Neutrophil (primary cell): ENCODE results near the gene IFNLR1.

ENCODE experiments used
- H3K27ac ChIP-seq: fragments of 200-600 bp; sonication (generic); 2 replicates; pipeline ENCODE4 v1.5.1; 2016; ENCODE audit warnings: mild to moderate bottlenecking, moderate library complexity
- H3K27me3 ChIP-seq: fragments of 200-600 bp; sonication (generic); 2 replicates; pipeline ENCODE4 v1.6.0; 2016; ENCODE audit warnings: mild to moderate bottlenecking
- H3K36me3 ChIP-seq: fragments of 200-600 bp; sonication (generic); 2 replicates; pipeline ENCODE4 v1.5.1; 2017
- H3K4me1 ChIP-seq, 2 experiments: fragments of 200-600 bp in 1 of 2; sonication (generic) in 1 of 2; 1 replicate in 1 of 2; 2 replicates in 1 of 2; pipeline versions ENCODE4 v1.5.1 to v1.6.1; 2013 to 2016; ENCODE audit warnings: low read depth in 1 of 2, low read length in 1 of 2, mild to moderate bottlenecking in 1 of 2, moderate library complexity in 1 of 2; ENCODE audit not compliant: control insufficient read depth in 1 of 2, insufficient read depth in 1 of 2
- H3K4me3 ChIP-seq, 2 experiments: fragments of 200-600 bp in 1 of 2; sonication (generic) in 1 of 2; 1 replicate in 1 of 2; 2 replicates in 1 of 2; pipeline ENCODE4 v1.5.1; 2013 to 2016; ENCODE audit warnings: low read depth in 1 of 2, low read length in 1 of 2, mild to moderate bottlenecking in 1 of 2, moderate library complexity in 1 of 2
- H3K9me3 ChIP-seq: fragments of 200-600 bp; sonication (generic); 2 replicates; pipeline ENCODE4 v1.5.1; 2016
- CTCF ChIP-seq: fragments of 200-600 bp; sonication (generic); IDR thresholded peaks from 2 replicates; pipeline ENCODE4 v1.5.1; 2016; ENCODE audit warnings: antibody characterized with exemption

The IFNLR1 gene

GRCh38 chr1:24226749-24227148, 39.7 kb upstream of the IFNLR1 start:
- no peak overlapping the region for H3K27ac ChIP-seq
- no peaks in the 10 kb centered on the region for H3K9me3 ChIP-seq
- TF ChIP-seq CTCF, result no peak
- no peak overlapping the region for H3K4me3 ChIP-seq
- no peaks in the 10 kb centered on the region for H3K4me1 ChIP-seq
- H3K27me3 ChIP-seq, result no peaks in the 10 kb centered on the region
- no peaks in the 10 kb centered on the region for H3K36me3 ChIP-seq

- Histone ChIP-seq H3K27ac (no peak overlapping the region), H3K4me1 (no peaks in the 10 kb centered on the region), H3K9me3 (no peaks in the 10 kb centered on the region), H3K36me3 (no peaks in the 10 kb centered on the region), H3K4me3 (no peak overlapping the region), H3K27me3 (no peaks in the 10 kb centered on the region)
- no peak for TF ChIP-seq CTCF
These were observed 37.7 kb upstream of the IFNLR1 start for GRCh38 chr1:24224761-24225160.

- H3K4me1 ChIP-seq, result no peaks in the 10 kb centered on the region
- TF ChIP-seq CTCF, result no peak
These were observed 37.0 kb upstream of the IFNLR1 start for GRCh38 chr1:24224086-24224485.

GRCh38 chr1:24222793-24223192, 35.7 kb upstream of the IFNLR1 start:
- Histone ChIP-seq H3K9me3 (no peaks in the 10 kb centered on the region), H3K36me3 (no peaks in the 10 kb centered on the region), H3K4me1 (no peaks in the 10 kb centered on the region), H3K27me3 (peaks cover under 1% of the 10 kb centered on the region), H3K4me3 (no peak overlapping the region), H3K27ac (no peak overlapping the region)
- TF ChIP-seq CTCF, result no peak

More at GRCh38 chr1:24224086-24224485, 37.0 kb upstream of the IFNLR1 start:
- Histone ChIP-seq H3K27me3 (no peaks in the 10 kb centered on the region), H3K4me3 (no peak overlapping the region), H3K9me3 (no peaks in the 10 kb centered on the region), H3K27ac (no peak overlapping the region), H3K36me3 (no peaks in the 10 kb centered on the region)

GRCh38 chr1:24222008-24222605, 35.0 kb upstream of the IFNLR1 start:
- H3K36me3 ChIP-seq, result no peaks in the 10 kb centered on the region
- H3K27me3 ChIP-seq, result peaks cover 6% of the 10 kb centered on the region
- H3K9me3 ChIP-seq, result no peaks in the 10 kb centered on the region
- H3K27ac ChIP-seq, result no peak overlapping the region
- H3K4me1 ChIP-seq, result no peaks in the 10 kb centered on the region
- H3K4me3 ChIP-seq, result no peak overlapping the region
- no peak for TF ChIP-seq CTCF
